Transverse colon (tissue), 4 donors: ENCODE results near the gene CHEK1. TPM values are rescaled to one million over a fixed set of nuclear protein-coding genes. Genes with fewer than 3 reads are reported as not detected.

Experiments
- DNase-seq: peaks from one replicate; pipeline ENCODE4 v3.0.0-alpha.2; 2019
- H3K27ac ChIP-seq, 4 donors: fragments of 200-600 bp; sonication (generic); 2 replicates each; pipeline ENCODE4 v1.5.1; 2016 to 2018; ENCODE audit warnings: inconsistent platforms in 4 of 4
- H3K27me3 ChIP-seq: fragments of 200-600 bp; sonication (generic); 2 replicates; pipeline ENCODE4 v1.5.1; 2017; ENCODE audit warnings: inconsistent platforms
- H3K36me3 ChIP-seq, 4 donors: fragments of 200-600 bp; sonication (generic); 2 replicates each; pipeline ENCODE4 v1.5.1; 2017 to 2019; ENCODE audit warnings: inconsistent platforms in 4 of 4
- H3K4me1 ChIP-seq, 4 donors: fragments of 200-600 bp; sonication (generic); 2 replicates each; pipeline ENCODE4 v1.5.1; 2017 to 2020; ENCODE audit warnings: inconsistent platforms in 4 of 4
- H3K4me3 ChIP-seq, 4 donors: fragments of 200-600 bp; sonication (generic); 1 replicate in 1 of 4; 2 replicates in 3 of 4; pipeline versions ENCODE4 v1.5.1 to v1.6.1; 2017 to 2019; ENCODE audit warnings: inconsistent platforms in 4 of 4
- H3K9me3 ChIP-seq, 2 donors: fragments of 200-600 bp; sonication (generic); 2 replicates each; pipeline ENCODE4 v1.5.1; 2017 to 2019; ENCODE audit warnings: inconsistent platforms in 2 of 2
- CTCF ChIP-seq, 5 experiments: fragments of 200-600 bp in 3 of 5; fragments of 450-650 bp in 2 of 5; sonication (generic) in 3 of 5; IDR thresholded peaks; 1 replicate in 2 of 5; 2 replicates in 3 of 5; pipeline ENCODE4 v1.5.1; 2016 to 2017; ENCODE audit warnings: antibody characterized with exemption in 5 of 5, inconsistent platforms in 3 of 5, mild to moderate bottlenecking in 2 of 5, moderate library complexity in 1 of 5
- EP300 ChIP-seq: sonication (generic); formaldehyde crosslinking; IDR thresholded peaks from one replicate; pipeline ENCODE4 v1.6.1; 2017; ENCODE audit warnings: antibody characterized with exemption, low read depth
- POLR2A ChIP-seq: fragments of 450-650 bp; IDR thresholded peaks from one replicate; pipeline ENCODE4 v1.6.1; 2016; ENCODE audit warnings: antibody characterized with exemption, mild to moderate bottlenecking, moderate library complexity
- POLR2AphosphoS5 ChIP-seq, 3 donors: sonication (generic); formaldehyde crosslinking; IDR thresholded peaks; one replicate each; pipeline ENCODE4 v1.6.1; 2016; ENCODE audit warnings: antibody characterized with exemption in 3 of 3
- WGBS, 2 donors: methylation state at CpG; one replicate each; pipeline ENCODE4 v1.1.5; 2018; ENCODE audit warnings: low coverage in 1 of 2; 5-methylcytosine and 5-hydroxymethylcytosine counted together
- in situ Hi-C, 4 donors: fragments of 200-750 bp; cut with MboI; loops; one replicate each; pipeline versions ENCODE4 v1.15.0 to v1.15.1; 2017; ENCODE audit warnings: low sequenced_read_pairs in 3 of 4, low pct_ligation_motif_present in 1 of 4, low pct_unique_long_range_greater_than_20kb in 1 of 4
- intact Hi-C: fragments of 100-400 bp; cut with DNase I; formaldehyde crosslinking; loops from one replicate; pipeline ENCODE4 v1.15.1; 2023; ENCODE audit warnings: low total_unique reads
- total RNA-seq, 4 donors: library from RNA; depleted of rRNA; stranded (reverse); fragments of >200 nt; gene quantifications; one replicate each; pipeline ENCODE4 v1.1.0, GENCODE V29; 2016

The CHEK1 gene
- total RNA-seq, 4 donors from 2014 or later, result 0.37 to 194 (median 4.3) TPM

GRCh38 chr11:125649465-125650166, 24.7 kb downstream of the CHEK1 start:
- in situ Hi-C loops (no loop called here), intact Hi-C loops (no loop called here)
- H3K36me3 ChIP-seq, result peaks cover 0 to 3% (median 0%) of the 10 kb centered on the region in 4 donors
- H3K9me3 ChIP-seq, result no peaks in the 10 kb centered on the region
- WGBS, 2 donors, result 79 to 90% methylated on average over 5 to 6 of the region's 6 CpGs
- H3K4me3 ChIP-seq, result no peak overlapping the region
- H3K4me1 ChIP-seq, result no peaks in the 10 kb centered on the region
- TF ChIP-seq EP300 (no peak), POLR2AphosphoS5 (IDR thresholded peaks at IDR 0.05) (no peak), CTCF (IDR thresholded peaks at IDR 0.05) (no peak), POLR2A (no peak)
- H3K27me3 ChIP-seq, result no peaks in the 10 kb centered on the region
- H3K27ac ChIP-seq, result no peak overlapping the region
- no peak for DNase-seq

- in situ Hi-C loops (no loop called here), intact Hi-C loops (no loop called here)
- Histone ChIP-seq H3K4me3 (no peak overlapping the region), H3K36me3 (no peaks in the 10 kb centered on the region), H3K27ac (no peak overlapping the region), H3K9me3 (peaks cover 0 to 6% of the 10 kb centered on the region in 2 donors), H3K27me3 (no peaks in the 10 kb centered on the region), H3K4me1 (no peaks in the 10 kb centered on the region)
- no peak for TF ChIP-seq POLR2AphosphoS5 (IDR thresholded peaks at IDR 0.05)
- no peak for TF ChIP-seq CTCF (IDR thresholded peaks at IDR 0.05)
- TF ChIP-seq EP300, result no peak
- no peak for TF ChIP-seq POLR2A
- DNase-seq, result no peak
- 77 to 90% methylated on average over 2 of the region's 2 CpGs for WGBS, 2 donors
These were observed 37.7 kb downstream of the CHEK1 start for GRCh38 chr11:125662689-125663088.

- 83 to 93% methylated on average over 1 to 3 of the region's 3 CpGs for WGBS, 2 donors
- intact Hi-C loops (no loop called here), in situ Hi-C loops (no loop called here)
- H3K36me3 ChIP-seq, result no peaks in the 10 kb centered on the region
- TF ChIP-seq POLR2AphosphoS5 (IDR thresholded peaks at IDR 0.05), result no peak
- TF ChIP-seq POLR2A, result no peak
- no peak for TF ChIP-seq CTCF (IDR thresholded peaks at IDR 0.05)
- TF ChIP-seq EP300, result no peak
- no peak overlapping the region for H3K4me3 ChIP-seq
- no peaks in the 10 kb centered on the region for H3K4me1 ChIP-seq
- H3K27ac ChIP-seq, result no peak overlapping the region
- no peak for DNase-seq
- H3K27me3 ChIP-seq, result no peaks in the 10 kb centered on the region
- peaks cover 0 to 6% of the 10 kb centered on the region in 2 donors for H3K9me3 ChIP-seq
These were observed 38.9 kb downstream of the CHEK1 start for GRCh38 chr11:125663910-125664309.

GRCh38 chr11:125667151-125667550, 42.2 kb downstream of the CHEK1 start:
- H3K36me3 ChIP-seq, result no peaks in the 10 kb centered on the region
- DNase-seq, result no peak
- in situ Hi-C loops (no loop called here), intact Hi-C loops (no loop called here)
- H3K9me3 ChIP-seq, result peaks cover 0 to 6% of the 10 kb centered on the region in 2 donors
- WGBS, 2 donors, result 97 to 99% methylated on average over 2 of the region's 2 CpGs
- no peaks in the 10 kb centered on the region for H3K4me1 ChIP-seq
- TF ChIP-seq EP300 (no peak), POLR2AphosphoS5 (IDR thresholded peaks at IDR 0.05) (no peak), POLR2A (no peak), CTCF (IDR thresholded peaks at IDR 0.05) (no peak)
- no peaks in the 10 kb centered on the region for H3K27me3 ChIP-seq
- no peak overlapping the region for H3K27ac ChIP-seq
- no peak overlapping the region for H3K4me3 ChIP-seq
